GM10847 (cell line): ENCODE results near the gene MAL.

Experiments used
- POLR2A ChIP-seq: IDR thresholded peaks from 2 replicates; pipeline ENCODE4 v1.6.1; 2011; ENCODE audit not compliant: insufficient read length; ENCODE audit errors: extremely low read depth

MAL gene

DNA sequence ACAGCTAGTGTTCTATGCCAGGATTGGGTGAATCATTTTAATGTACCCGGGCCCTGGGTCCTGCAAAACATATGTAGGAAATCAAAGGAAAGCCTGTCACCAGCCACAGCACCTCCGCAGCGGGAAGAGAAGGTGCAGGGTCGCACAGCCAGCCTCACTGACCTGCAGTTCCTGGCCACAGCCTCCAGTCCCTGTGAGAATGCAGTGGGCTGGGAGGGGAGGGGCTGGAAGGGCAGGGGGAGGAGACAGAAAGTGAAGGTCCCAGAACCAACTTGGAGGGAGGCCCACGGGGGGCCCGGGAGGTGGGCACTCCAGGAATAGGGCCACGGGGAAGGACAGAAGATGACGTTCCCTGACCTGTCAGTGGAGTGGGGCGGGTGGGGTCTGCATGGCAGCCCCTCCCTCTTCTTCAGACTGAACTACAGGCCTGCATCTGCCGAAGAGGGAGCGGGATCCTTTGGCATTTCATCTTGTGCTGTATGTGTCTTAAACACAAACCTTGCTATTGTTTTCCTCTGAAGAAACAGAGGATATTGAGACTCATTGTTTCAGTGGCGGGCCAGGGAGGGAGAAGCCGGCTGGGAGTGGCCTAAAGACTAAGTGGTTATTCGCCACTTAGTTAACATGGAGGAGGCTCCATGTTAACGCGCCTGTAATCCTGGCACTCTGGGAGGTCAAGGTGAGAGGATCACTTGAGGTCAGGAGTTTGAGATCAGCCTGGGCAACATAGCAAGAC, 7.5 kb downstream of the MAL start:
- no peak for TF ChIP-seq POLR2A

DNA sequence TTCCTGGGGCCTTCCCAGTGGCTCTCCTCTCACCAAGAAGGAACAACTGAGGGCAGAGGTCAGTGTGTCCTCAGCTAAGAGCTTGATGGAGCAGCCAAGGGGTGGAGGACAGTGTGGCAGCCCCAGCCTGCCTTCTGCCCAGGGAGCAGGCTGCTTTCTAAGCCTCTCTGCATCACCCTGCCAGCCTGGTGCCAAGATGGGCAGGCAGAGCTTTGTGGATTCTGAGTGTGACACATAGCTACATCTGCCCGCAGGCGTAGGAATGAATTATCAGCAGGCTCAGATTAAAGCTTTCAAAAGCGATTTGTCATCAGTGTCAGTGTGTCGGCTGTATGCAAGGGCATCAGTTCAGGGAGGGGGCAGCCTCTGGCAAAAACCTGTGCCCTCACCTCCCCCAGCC, 8.7 kb downstream of the MAL start:
- TF ChIP-seq POLR2A, result no peak

DNA sequence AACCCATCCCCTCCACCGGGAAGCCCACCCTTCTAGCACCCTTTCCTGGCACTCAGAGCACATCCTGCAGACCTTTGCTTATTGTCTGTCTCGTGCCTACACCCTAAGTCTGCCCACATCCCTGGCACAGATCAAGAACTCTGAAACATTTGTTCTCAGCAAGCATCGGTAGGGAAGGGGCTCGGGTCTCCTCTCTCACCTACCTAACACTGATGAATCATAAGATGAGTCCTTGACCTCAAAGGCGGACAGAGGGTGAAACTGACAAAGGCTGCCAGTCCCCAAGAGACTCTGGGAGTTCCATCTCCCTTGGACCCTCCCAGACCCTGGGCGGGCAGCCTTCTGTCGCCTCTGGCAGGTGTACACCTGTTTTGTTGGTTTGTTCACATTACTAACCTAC, 9.3 kb downstream of the MAL start:
- TF ChIP-seq POLR2A, result no peak

DNA sequence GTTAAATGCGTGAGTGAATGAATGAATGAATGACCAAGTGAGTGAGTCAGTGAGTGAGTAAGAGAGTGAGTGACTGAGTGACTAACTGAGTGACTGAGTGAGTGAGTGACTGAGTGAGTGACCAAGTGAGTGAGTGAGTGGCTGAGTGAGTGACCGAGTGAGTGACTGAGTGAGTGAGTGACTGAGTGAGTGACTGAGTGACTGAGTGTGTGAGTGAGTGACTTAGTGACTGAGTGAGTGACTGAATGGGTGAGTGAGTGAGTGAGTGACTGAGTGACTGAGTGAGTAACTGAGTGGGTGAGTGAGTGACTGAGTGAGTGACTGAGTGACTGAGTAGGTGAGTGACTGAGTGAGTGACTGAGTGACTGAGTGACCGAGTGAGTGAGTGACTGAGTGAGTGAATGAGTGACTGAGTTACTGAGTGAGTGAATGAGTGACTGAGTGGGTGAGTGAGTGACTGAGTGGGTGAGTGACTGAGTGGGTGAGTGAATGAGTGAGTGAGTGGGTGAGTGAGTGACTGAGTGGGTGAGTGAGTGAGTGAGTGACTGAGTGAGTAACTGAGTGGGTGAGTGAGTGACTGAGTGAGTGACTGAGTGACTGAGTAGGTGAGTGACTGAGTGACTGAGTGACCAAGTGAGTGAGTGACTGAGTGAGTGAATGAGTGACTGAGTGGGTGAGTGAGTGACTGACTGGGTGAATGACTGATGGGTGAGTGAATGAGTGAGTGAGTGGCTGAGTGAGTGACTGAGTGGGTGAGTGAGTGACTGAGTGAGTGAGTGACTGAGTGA, 11.3 kb downstream of the MAL start:
- no peak for TF ChIP-seq POLR2A

DNA sequence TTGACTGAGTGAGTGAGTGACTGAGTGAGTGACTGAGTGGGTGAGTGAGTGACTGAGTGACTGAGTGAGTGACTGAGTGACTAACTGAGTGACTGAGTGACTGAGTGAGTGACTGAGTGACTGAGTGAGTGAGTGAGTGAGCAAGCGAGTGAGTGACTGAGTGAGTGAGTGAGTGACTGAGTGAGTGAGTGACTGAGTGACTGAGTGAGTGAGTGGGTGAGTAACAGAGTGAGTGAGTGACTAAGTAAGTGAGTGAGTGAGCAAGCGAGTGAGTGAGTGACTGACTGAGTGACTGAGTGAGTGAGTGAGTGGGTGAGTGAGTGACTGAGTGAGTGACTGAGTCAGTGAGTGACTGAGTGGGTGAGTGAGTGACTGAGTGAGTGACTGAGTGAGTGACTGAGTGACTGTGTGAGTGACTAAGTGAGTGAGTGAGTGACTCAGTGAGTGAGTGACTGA, 11.9 kb downstream of the MAL start:
- no peak for TF ChIP-seq POLR2A

DNA sequence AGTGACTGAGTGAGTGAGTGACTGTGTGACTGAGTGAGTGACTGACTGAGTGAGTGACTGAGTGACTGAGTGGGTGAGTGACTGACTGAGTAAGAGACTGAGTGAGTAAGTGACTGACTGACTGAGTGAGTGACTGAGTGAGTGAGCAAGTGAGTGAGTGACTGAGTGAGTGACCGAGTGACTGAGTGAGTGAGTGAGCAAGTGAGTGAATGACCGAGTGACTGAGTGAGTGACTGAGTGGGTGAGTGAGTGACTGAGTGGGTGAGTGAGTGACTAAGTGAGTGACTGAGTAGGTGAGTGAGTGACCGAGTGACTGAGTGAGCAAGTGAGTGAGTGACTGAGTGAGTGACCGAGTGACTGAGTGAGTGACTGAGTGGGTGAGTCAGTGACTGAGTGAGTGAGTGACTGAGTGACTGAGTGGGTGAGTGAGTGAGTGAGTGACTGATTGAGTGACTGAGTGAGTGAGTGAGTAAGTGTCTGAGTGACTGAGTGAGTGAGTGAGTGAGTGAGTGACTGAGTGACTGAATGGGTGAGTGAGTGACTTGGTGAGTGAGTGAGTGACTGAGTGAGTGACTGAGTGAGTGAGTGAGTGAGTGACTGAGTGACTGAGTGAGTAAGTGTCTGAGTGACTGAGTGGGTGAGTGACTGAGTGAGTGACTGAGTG, 13.3 kb downstream of the MAL start:
- no peak for TF ChIP-seq POLR2A

DNA sequence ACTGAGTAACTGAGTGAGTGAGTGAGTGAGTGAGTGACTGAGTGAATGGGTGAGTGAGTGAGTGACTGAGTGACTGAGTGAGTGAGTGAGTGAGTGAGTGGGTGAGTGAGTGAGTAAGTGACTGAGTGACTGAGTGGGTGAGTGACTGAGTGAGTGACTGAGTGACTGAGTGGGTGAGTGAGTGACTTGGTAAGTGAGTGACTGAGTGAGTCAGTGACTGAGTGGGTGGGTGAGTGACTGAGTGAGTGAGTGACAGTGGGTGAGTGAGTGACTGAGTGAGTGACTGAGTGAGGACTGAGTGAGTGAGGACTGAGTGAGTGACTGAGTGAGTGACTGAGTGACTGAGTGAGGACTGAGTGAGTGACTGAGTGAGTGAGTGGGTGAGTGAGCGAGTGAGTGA, 13.9 kb downstream of the MAL start:
- no peak for TF ChIP-seq POLR2A

DNA sequence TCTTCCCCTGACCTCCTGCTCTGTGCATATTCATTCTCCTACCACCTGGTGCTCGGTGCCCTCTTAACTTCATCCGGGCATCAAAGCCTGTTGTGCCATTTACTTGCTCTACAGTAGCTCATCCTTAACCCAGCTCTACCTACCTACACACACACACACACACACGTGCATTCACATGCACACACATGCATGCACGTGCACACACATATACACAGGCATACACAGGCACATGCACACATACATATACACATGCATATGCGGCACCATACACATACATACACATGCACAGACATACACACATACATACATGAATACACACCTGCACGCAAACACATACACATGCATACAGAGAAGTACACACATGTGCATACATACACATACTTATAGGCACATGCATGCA, 14.5 kb downstream of the MAL start:
- TF ChIP-seq POLR2A, result no peak

DNA sequence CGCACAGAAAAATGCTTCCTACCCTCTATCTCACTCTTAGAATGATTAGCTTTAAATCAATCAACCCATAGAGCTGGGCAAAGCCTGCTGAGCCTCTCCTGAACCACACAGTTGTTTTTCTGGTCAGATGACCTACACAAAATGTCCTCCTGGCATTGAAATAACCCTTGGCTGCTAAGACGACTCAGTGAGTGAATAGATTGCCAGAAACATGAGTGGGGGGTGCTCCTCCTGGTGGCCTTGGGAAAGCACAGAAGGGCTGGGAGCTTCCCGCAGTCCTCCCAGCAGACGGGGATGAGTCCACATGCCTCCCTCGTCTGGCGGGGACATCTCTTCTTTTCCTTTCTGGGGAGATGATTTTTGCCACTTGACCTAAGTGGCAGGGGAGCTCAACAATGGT, 14.9 kb downstream of the MAL start:
- TF ChIP-seq POLR2A, result no peak

DNA sequence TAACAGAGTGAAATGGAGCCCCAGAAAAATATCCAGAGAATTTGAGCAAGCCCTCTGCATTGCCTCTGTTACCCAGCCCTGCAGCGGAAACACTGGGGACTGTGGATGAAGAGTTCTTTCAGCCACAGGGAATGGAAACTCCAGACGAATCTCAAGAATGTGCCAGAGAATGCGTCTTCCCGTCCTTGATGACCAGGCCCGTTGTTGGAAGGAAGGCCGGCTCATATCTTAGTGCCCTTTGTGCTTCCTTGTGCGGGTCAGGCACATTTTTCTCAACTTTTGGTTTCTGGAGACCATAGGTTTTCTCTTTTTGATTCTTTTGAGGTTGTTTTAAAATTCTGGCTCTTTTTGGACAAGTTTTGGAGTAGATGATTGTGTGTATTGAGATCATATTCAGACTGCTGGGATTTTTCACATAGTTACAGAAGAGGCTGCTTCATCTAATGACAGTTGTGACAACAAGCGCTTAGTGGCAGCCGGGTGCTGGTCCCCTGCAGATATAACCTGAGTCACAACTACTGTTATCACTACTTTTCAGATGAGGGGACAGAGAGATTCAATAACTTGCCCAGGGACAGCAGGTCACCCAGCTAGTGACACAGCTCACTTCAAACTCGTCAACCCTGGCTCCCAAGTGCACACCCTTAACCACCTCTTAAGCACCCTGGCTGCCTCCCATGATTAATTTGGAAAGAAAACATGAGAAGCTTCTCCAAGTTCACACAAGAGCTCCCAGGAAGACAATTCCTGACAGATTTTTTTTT, 15.7 kb downstream of the MAL start:
- TF ChIP-seq POLR2A, result no peak

DNA sequence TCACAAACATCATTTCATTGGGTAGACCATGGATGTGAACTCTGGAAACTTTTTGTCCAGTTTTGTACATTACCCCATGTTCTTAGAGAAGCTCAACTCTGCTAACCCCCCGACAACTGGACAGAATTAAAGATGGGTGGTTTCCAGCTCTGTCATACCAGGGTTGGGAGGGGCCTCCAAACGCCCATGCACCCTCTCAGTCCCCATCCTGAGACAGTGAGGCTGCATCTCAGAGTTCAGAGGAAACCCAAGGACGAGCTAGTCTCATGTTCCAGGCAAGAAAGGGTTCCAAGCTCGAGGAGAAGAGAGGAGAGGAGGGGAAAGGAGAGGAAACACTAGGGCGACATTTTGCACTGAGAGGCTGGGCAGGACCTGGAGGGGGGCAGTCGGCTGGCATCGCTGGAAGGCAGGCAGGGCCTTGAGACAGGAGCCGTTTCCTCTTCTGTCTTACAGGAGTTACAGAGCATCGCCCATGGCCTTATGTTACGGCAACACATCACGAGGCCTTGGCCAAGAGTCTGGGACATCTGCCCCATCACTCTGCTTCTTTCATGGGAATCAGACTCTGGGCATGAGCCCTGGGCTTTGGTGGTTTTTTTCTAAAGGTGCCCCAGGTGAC, 16.4 kb downstream of the MAL start:
- TF ChIP-seq POLR2A, result no peak

DNA sequence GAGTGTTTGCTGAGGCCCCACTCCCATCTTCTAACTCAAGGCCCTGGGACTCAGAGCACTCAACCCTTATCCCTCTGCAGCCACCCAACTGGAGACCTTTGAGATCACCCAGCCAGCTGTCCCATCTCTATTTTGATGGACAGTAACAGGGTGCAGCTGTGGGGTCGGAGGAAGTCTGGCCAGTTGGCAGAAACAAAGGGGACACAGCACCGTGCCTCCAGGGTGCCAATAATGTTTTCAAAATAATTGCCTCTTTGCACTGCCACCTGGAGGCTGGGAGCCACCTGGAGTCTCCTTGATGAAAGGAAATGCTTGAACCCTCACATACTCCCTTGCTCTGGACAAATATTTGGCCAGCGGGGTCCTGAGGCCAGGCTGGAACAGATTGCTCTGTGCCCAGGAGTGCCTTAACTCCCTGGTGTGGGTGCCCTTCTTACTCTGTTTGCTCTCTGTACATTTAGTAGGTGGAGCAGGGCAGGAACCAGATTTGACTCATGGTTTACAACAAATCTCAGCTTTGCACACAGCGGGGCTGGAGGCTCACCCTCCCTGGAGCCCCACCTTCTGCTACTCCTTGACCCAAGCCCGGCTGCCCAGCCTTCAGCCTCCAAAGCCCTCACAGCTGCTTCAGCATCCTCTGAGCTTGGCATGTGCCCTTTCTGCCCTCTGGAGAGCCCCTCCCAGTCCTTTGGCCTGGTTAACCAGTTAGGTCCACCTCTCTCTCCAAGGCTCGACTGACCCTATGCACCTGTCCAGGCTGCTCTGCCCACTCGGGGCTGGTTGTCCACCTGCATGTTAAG, 17.2 kb downstream of the MAL start:
- no peak for TF ChIP-seq POLR2A

DNA sequence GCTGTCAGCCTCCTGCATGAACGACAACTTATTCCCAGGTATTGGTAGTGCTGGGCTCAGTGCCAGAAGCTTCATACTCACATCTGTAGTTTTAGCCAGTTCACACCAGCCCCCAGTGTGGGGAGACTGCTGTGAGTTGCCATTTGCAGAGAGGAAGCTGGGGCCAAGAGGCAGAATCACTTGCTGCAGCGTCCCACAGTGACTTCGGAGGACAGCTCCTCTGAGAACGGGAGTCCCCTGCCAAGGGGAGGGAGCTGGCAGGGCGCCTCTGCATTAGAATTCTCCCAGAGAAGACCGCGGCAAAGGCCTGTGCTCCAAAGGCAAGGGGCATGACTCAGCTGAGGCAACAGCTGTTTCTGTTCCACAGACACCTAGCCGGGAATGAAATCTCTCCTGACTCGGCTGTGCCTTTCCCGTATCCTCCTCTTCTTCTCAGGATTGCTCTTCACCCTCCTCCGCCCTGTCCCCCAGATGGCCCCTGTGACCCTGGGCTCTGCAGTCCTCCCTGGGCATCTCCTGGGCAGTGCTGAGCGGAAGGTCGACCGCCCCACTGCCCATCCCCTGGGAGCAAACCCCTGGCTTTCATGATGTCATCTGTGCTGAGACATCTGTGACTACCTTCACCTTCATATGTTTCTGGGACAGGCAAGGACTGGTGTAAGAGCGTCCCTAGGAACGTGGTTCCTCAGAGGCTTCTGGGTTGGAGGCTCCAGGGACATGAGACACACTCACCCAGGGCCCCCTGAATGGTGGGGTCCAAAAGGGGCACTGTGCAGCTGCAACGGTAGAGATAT, 18.0 kb downstream of the MAL start:
- no peak for TF ChIP-seq POLR2A

DNA sequence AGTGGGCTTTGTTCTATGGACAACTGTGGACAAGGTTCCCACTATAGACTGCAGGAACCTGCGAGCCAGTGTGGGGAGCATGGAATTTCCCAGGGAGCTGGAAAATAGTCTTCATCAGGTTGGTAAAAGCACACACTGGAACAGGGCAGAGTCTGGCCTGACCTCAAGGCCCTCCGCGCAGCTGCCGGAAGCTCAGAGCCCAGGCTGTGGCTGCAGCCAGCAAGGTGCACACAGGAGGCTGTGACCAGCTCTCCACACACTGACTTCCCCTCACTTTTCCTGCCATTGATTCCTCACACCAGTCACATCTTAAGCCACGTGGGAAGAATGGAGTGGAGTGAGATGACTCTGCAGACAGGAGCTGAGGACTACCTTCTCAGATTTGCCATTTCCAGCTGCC, 19.1 kb downstream of the MAL start:
- no peak for TF ChIP-seq POLR2A
